NCI-H1694 (cell line): ENCODE results near the gene METTL26.

Experiments
- DNase-seq: peaks from one replicate; lab custom pipeline; 2025; lab: John Stamatoyannopoulos, UW

The METTL26 gene

GRCh38 chr16:674968-675883 lies 39.1 kb upstream of the METTL26 start, which contains the start of gene RHBDL1:
TSS of gene RHBDL1 (plus strand) at chr16:675671. CDS start at chr16:675791, 120 bp downstream.
- DNase-seq: no peak

GRCh38 chr16:674214-674881 lies 38.2 kb upstream of the METTL26 start:
- DNase-seq: no peak

- DNase-seq: no peak
These were observed 37.4 kb upstream of the METTL26 start for GRCh38 chr16:673399-673991.

- DNase-seq: no peak
These were observed 36.7 kb upstream of the METTL26 start for GRCh38 chr16:672851-673250.

- DNase-seq: no peak
These were observed 36.3 kb upstream of the METTL26 start for GRCh38 chr16:672371-672770.

- DNase-seq: no peak
These were observed 35.4 kb upstream of the METTL26 start for GRCh38 chr16:671353-672131.

- no peak for DNase-seq
These were observed 34.6 kb upstream of the METTL26 start for GRCh38 chr16:670485-671352.

- no peak for DNase-seq
These were observed 33.6 kb upstream of the METTL26 start for GRCh38 chr16:669666-670065.

GRCh38 chr16:668519-669171 lies 32.5 kb upstream of the METTL26 start:
- no peak for DNase-seq

GRCh38 chr16:667780-668518 lies 31.8 kb upstream of the METTL26 start, which contains the start of gene RHOT2:
TSS of gene RHOT2 (plus strand) at chr16:668132. CDS start at chr16:668200, 68 bp downstream.
- peak; percentile 43 for DNase-seq

- DNase-seq: no peak
These were observed 31.1 kb upstream of the METTL26 start for GRCh38 chr16:667113-667779.

GRCh38 chr16:666572-666971 lies 30.5 kb upstream of the METTL26 start:
- no peak for DNase-seq

- no peak for DNase-seq
These were observed 26.5 kb upstream of the METTL26 start for GRCh38 chr16:662597-662996.

GRCh38 chr16:662095-662494 lies 26.0 kb upstream of the METTL26 start:
- no peak for DNase-seq

GRCh38 chr16:661184-661821 lies 25.2 kb upstream of the METTL26 start:
- no peak for DNase-seq

GRCh38 chr16:660459-661183 lies 24.5 kb upstream of the METTL26 start:
- no peak for DNase-seq

GRCh38 chr16:660132-660458 lies 24.0 kb upstream of the METTL26 start:
- no peak for DNase-seq

GRCh38 chr16:659618-660017 lies 23.5 kb upstream of the METTL26 start:
- DNase-seq: no peak
